Activated naive CD4-positive, alpha-beta T cell treated with anti-CD3 and anti-CD28 coated beads for 36 hours (primary cell): Measurements from ENCODE around the gene CHKA. TPM values are rescaled to one million over a fixed set of nuclear protein-coding genes. Genes with fewer than 3 reads are reported as not detected.

ENCODE experiments used
- CTCF ChIA-PET: fragments of 350-600 bp; sonication (Branson Sonifier 250); formaldehyde crosslinking; loops from one replicate; lab custom pipeline; 2021; ENCODE audit warnings: antibody characterized with exemption; lab: Charles Lee
- DNase-seq: peaks from one replicate; pipeline ENCODE4 v3.0.0-alpha.2; 2020
- H3K27ac Mint-ChIP-seq: one replicate; pipeline ENCODE4 v1.8.0; 2021; ENCODE audit warnings: mild to moderate bottlenecking, mixed read lengths
- H3K27me3 Mint-ChIP-seq: one replicate; pipeline ENCODE4 v1.8.0; 2021; ENCODE audit warnings: low read depth, mixed read lengths
- H3K36me3 Mint-ChIP-seq: one replicate; pipeline ENCODE4 v1.8.0; 2021; ENCODE audit warnings: low read depth, mixed read lengths
- H3K4me1 Mint-ChIP-seq: one replicate; pipeline ENCODE4 v1.8.0; 2021; ENCODE audit warnings: low read depth, mixed read lengths
- H3K4me3 Mint-ChIP-seq: one replicate; pipeline ENCODE4 v1.8.0; 2021; ENCODE audit warnings: mild to moderate bottlenecking, moderate library complexity, mixed read lengths
- H3K9me3 Mint-ChIP-seq: one replicate; pipeline ENCODE4 v1.8.0; 2021; ENCODE audit warnings: mixed read lengths
- intact Hi-C: fragments of 100-400 bp; cut with micrococcal nuclease; formaldehyde crosslinking; loops from one replicate; pipeline ENCODE4 v1.15.1; 2023
- total RNA-seq, 2 experiments: library from RNA; stranded (reverse); gene quantifications; one replicate each; pipeline ENCODE4 v1.2.3, GENCODE V29; 2021

The CHKA gene
- total RNA-seq, 2 experiments from 2014 or later: 6.8 to 7.1 TPM

- CTCF ChIA-PET: interaction anchor here (0.6 to 0.8 kb wide), 2 partner anchors 9 to 29 kb away, joined by 3 read pairs; no protein-coding TSS in a partner anchor
- Mint-ChIP-seq H3K36me3 (peaks cover 3% of the 10 kb centered on the region), H3K4me3 (no peak overlapping the region), H3K27ac (no peak overlapping the region), H3K4me1 (no peaks in the 10 kb centered on the region), H3K9me3 (no peaks in the 10 kb centered on the region), H3K27me3 (no peaks in the 10 kb centered on the region)
- no peak for DNase-seq
- intact Hi-C loops: no loop called here
Measured at GRCh38 chr11:68056317-68057285, 64.6 kb downstream of the CHKA start.

DNA sequence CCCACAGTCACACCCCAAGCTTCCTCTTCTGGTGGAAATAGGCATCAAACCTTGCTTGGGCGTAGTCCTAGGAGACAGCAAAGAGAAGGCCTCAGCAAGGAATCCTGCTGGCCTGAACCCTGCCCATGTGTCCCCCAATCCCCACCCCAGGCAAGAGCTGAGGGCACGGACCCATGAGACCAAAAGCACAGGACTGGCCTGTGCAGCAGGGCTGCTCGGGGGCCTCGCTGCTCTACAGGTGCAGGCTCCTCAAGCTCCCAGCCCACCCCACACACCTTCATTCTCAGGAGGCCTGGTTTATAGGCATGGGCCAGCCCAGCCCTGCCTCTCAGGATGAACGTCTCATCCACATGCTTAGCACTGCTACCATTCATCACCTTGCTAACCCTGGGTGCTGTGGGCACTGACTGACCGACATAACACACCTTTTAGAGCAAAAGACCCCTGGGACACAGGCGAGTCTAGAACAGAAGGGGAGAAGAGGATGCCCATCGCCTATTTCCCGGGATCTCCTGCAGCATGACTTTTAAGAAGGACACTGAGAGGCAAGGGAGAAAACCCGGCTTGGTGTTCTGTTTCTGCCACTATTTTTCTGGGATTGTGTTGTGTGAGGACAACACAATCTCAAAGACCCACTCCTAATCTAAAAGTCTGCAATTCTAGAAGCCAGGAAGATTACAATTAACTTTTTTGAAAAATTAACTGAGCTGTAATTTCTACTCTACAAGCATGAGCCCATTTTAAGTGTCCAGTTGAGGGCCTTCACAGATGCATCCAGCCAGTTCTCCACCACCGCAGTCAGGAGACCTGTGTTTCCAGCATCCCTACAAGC, 67.0 kb downstream of the CHKA start:
- no peaks in the 10 kb centered on the region for H3K4me1 Mint-ChIP-seq
- H3K9me3 Mint-ChIP-seq: no peaks in the 10 kb centered on the region
- H3K4me3 Mint-ChIP-seq: no peak overlapping the region
- H3K36me3 Mint-ChIP-seq: peaks cover 2% of the 10 kb centered on the region
- H3K27me3 Mint-ChIP-seq: no peaks in the 10 kb centered on the region
- no peak for DNase-seq
- intact Hi-C loops: no loop called here
- H3K27ac Mint-ChIP-seq: no peak overlapping the region
- CTCF ChIA-PET: no interaction called here

GRCh38 chr11:68053117-68053516, 68.1 kb downstream of the CHKA start:
- H3K9me3 Mint-ChIP-seq: no peaks in the 10 kb centered on the region
- H3K36me3 Mint-ChIP-seq: peaks cover 2% of the 10 kb centered on the region
- DNase-seq: no peak
- no peak overlapping the region for H3K4me3 Mint-ChIP-seq
- no peak overlapping the region for H3K27ac Mint-ChIP-seq
- intact Hi-C loops: no loop called here
- H3K4me1 Mint-ChIP-seq: no peaks in the 10 kb centered on the region
- H3K27me3 Mint-ChIP-seq: no peaks in the 10 kb centered on the region
- CTCF ChIA-PET: no interaction called here

DNA sequence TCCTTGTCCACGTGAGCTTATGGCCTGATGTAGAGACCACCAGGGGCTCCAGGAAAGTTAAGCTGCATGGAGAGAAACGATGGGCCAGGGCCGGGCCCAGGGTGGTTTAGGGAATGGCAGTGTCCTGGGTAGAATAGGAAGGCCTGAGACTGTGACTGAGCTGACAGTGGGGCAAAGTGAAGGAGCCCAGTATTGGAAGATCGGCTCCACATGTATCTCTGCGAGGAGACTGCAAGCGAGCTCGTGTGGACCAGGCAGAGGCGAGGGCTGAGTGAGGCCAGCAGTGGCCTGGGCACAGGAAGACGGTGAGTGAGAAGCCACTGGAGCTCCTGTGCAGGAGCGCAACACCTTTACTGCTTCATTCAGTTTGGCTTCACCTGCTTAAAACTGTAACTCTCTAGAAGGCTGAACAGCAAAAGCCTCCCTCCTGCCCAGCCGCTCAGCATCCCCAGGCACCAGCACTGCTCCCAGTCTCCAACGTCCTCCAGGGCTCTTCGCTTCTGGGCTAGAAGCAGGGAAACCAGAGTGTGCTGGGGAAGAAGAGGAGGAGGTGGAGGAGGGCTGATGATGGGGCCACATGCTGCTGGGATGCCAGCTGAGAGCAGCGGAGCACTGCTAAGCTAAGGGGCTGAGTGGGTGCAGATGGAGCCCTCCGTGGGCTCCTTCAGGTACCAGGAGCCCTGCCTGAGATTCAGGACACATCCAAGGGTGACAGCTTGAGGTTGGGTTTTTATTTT, 68.9 kb downstream of the CHKA start:
- H3K4me1 Mint-ChIP-seq: no peaks in the 10 kb centered on the region
- DNase-seq: no peak
- no peak overlapping the region for H3K4me3 Mint-ChIP-seq
- CTCF ChIA-PET: no interaction called here
- intact Hi-C loops: no loop called here
- no peak overlapping the region for H3K27ac Mint-ChIP-seq
- peaks cover 3% of the 10 kb centered on the region for H3K36me3 Mint-ChIP-seq
- H3K9me3 Mint-ChIP-seq: no peaks in the 10 kb centered on the region
- no peaks in the 10 kb centered on the region for H3K27me3 Mint-ChIP-seq

- CTCF ChIA-PET: no interaction called here
- Mint-ChIP-seq H3K9me3 (no peaks in the 10 kb centered on the region), H3K4me3 (no peak overlapping the region), H3K27ac (no peak overlapping the region), H3K4me1 (no peaks in the 10 kb centered on the region), H3K36me3 (peaks cover 3% of the 10 kb centered on the region), H3K27me3 (no peaks in the 10 kb centered on the region)
- intact Hi-C loops: no loop called here
- no peak for DNase-seq
Measured at GRCh38 chr11:68051191-68052136, 69.7 kb downstream of the CHKA start.

DNA sequence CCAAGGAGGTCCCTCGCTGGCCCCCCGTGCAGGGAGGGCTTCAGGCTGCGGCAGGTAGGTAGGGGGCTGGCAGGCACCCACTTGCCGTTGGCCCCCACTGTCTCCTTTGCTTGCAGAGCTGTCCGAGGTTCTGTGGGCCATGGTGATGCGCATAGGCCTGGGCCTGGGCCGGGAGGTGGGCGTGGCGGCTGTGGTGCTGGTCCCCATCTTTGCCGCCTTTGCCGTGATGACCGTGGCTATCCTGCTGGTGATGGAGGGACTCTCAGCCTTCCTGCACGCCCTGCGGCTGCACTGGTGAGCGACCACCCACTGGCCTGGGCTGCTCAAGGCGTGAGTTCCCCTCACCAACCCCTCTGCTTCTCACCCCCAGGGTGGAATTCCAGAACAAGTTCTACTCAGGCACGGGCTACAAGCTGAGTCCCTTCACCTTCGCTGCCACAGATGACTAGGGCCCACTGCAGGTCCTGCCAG, 70.8 kb downstream of the CHKA start:
- H3K9me3 Mint-ChIP-seq: no peaks in the 10 kb centered on the region
- no peaks in the 10 kb centered on the region for H3K4me1 Mint-ChIP-seq
- CTCF ChIA-PET: no interaction called here
- intact Hi-C loops: no loop called here
- H3K27ac Mint-ChIP-seq: no peak overlapping the region
- no peak overlapping the region for H3K4me3 Mint-ChIP-seq
- no peak for DNase-seq
- no peaks in the 10 kb centered on the region for H3K27me3 Mint-ChIP-seq
- peaks cover 5% of the 10 kb centered on the region for H3K36me3 Mint-ChIP-seq

- no peaks in the 10 kb centered on the region for H3K4me1 Mint-ChIP-seq
- DNase-seq: no peak
- no peak overlapping the region for H3K27ac Mint-ChIP-seq
- no peaks in the 10 kb centered on the region for H3K27me3 Mint-ChIP-seq
- CTCF ChIA-PET: no interaction called here
- H3K4me3 Mint-ChIP-seq: no peak overlapping the region
- no peaks in the 10 kb centered on the region for H3K9me3 Mint-ChIP-seq
- intact Hi-C loops: no loop called here
- H3K36me3 Mint-ChIP-seq: peaks cover 5% of the 10 kb centered on the region
Measured at GRCh38 chr11:68049509-68050370, 71.4 kb downstream of the CHKA start.

DNA sequence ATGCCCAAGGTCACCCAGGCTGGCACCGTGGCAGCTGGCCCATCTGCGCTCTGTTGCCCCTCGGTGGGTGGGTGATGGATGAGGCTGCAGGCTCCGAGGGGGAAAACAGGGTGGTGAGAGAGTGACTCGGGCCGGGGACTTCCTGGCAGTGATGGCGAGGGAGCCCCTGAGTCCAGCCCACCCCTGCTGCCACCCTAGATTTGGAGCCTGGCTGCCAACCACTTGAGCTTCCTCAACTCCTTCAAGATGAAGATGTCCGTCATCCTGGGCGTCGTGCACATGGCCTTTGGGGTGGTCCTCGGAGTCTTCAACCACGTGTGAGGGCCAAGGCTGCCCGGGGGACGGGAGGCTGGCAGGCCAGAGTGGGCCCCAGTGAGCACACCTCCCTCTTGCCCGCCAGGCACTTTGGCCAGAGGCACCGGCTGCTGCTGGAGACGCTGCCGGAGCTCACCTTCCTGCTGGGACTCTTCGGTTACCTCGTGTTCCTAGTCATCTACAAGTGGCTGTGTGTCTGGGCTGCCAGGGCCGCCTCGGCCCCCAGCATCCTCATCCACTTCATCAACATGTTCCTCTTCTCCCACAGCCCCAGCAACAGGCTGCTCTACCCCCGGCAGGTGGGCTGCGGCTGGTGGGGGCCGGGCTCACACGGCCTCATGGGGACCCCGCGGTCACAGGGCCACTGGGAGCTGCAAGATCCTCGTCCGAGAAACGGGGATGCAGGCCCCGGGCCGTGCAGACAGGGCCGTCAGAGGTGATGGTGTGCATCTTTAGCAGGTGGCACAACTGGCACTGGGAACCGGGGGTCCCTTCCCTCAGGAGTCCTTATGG, 72.3 kb downstream of the CHKA start:
- CTCF ChIA-PET: no interaction called here
- H3K4me1 Mint-ChIP-seq: no peaks in the 10 kb centered on the region

GRCh38 chr11:68047437-68048290, 73.5 kb downstream of the CHKA start:
- H3K27me3 Mint-ChIP-seq: no peaks in the 10 kb centered on the region
- no peaks in the 10 kb centered on the region for H3K9me3 Mint-ChIP-seq
- no peaks in the 10 kb centered on the region for H3K4me1 Mint-ChIP-seq
- peaks cover 6% of the 10 kb centered on the region for H3K36me3 Mint-ChIP-seq
- DNase-seq: no peak
- no peak overlapping the region for H3K4me3 Mint-ChIP-seq
- intact Hi-C loops: no loop called here
- no peak overlapping the region for H3K27ac Mint-ChIP-seq
- CTCF ChIA-PET: no interaction called here

More for the DNA sequence above, 72.3 kb downstream of the CHKA start:
- no peaks in the 10 kb centered on the region for H3K9me3 Mint-ChIP-seq
- DNase-seq: no peak
- intact Hi-C loops: no loop called here
- no peaks in the 10 kb centered on the region for H3K27me3 Mint-ChIP-seq
- H3K27ac Mint-ChIP-seq: no peak overlapping the region
- peaks cover 6% of the 10 kb centered on the region for H3K36me3 Mint-ChIP-seq
- H3K4me3 Mint-ChIP-seq: no peak overlapping the region
